Adrenal gland (tissue), 12 donors: Measurements from ENCODE around the gene ATG4D. TPM values are rescaled to one million over a fixed set of nuclear protein-coding genes. Genes with fewer than 3 reads are reported as not detected.
"Not testable (repeated sequence)": the region's sequence is repeated elsewhere in the genome, so short reads cannot be mapped to it uniquely, and the experiment has no call there.

Experiments used
- DNase-seq, 7 donors: peaks; one replicate each; pipeline ENCODE4 v3.0.0-alpha.2; 2019 to 2020
- H3K27ac ChIP-seq, 5 donors: fragments of 200-600 bp; sonication (generic) in 4 of 5; 1 replicate in 3 of 5; 2 replicates in 2 of 5; pipeline versions ENCODE4 v1.5.1 to v1.8.0; 2016 to 2020; ENCODE audit warnings: mild to moderate bottlenecking in 1 of 5
- H3K27me3 ChIP-seq: fragments of 200-600 bp; 2 replicates; pipeline ENCODE4 v1.8.0; 2021
- H3K36me3 ChIP-seq, 2 donors: fragments of 200-600 bp; replicated peaks in 1 of 2; 1 replicate in 1 of 2; 2 replicates in 1 of 2; pipeline versions ENCODE4 v1.5.1 to v1.8.0; 2018 to 2022
- H3K4me1 ChIP-seq, 2 donors: fragments of 200-600 bp; replicated peaks in 1 of 2; 1 replicate in 1 of 2; 2 replicates in 1 of 2; pipeline versions ENCODE4 v1.5.1 to v1.8.0; 2018 to 2021
- H3K4me3 ChIP-seq, 4 donors: fragments of 200-600 bp; sonication (generic) in 3 of 4; one replicate each; pipeline ENCODE4 v1.5.1; 2016 to 2018
- H3K9me3 ChIP-seq, 3 donors: fragments of 200-600 bp; sonication (generic) in 1 of 3; replicated peaks in 1 of 3; 1 replicate in 2 of 3; 2 replicates in 1 of 3; pipeline versions ENCODE4 v1.5.1 to v1.8.0; 2016 to 2021
- POLR2A ChIP-seq, 2 donors: fragments of 450-650 bp; IDR thresholded peaks; one replicate each; pipeline ENCODE4 v1.6.1; 2017; ENCODE audit warnings: antibody characterized with exemption in 2 of 2, mild to moderate bottlenecking in 2 of 2, moderate library complexity in 1 of 2
- WGBS, 4 donors: extraction: QIAGEN DNeasy Blood & Tissue Kit in 2 of 4; methylation state at CpG; one replicate each; pipeline versions ENCODE4 v1.1.5 to v1.1.7; 2013 to 2017; 5-methylcytosine and 5-hydroxymethylcytosine counted together
- intact Hi-C, 2 donors: fragments of 100-400 bp; cut with DNase I; formaldehyde crosslinking; loops; one replicate each; pipeline versions ENCODE4 v1.14.1 to v1.15.0; 2022 to 2023
- polyA plus RNA-seq, 3 donors: library from polyadenylated mRNA; stranded (reverse); fragments of 200-250 nt in 2 of 3; fragments of 350-450 nt in 1 of 3; fragmentation: Illumina TruSeq in 1 of 3; extraction: RNeasy Lipid Tissue Mini Kit (QIAGEN cat#74804) in 1 of 3; gene quantifications; one replicate each; pipeline ENCODE4 v1.2.3, GENCODE V29; 2013 to 2014
- total RNA-seq, 9 donors: library from RNA; depleted of rRNA in 4 of 9; stranded (reverse); fragments of >200 nt in 4 of 9; fragments of 120-200 nt in 1 of 9; fragmentation: NEBNext Ultra II Directional in 1 of 9; extraction: Animal tissue kit (Norgen Biotek cat#: 25700) in 1 of 9; gene quantifications; one replicate each; pipeline versions ENCODE4 v1.1.0 to v1.2.4, GENCODE V29; 2013 to 2023
- TF ChIP-seq, protein P1 (sequence below), 6 experiments: fragments of 450-650 bp in 4 of 6; fragments of 200-600 bp in 2 of 6; sonication (generic) in 1 of 6; IDR thresholded peaks; 1 replicate in 5 of 6; 2 replicates in 1 of 6; pipeline versions ENCODE4 v1.5.1 to v1.8.0; 2016 to 2021; ENCODE audit warnings: antibody characterized with exemption in 6 of 6, mild to moderate bottlenecking in 2 of 6, moderate library complexity in 1 of 6
- donor health status: healthy with polysubstance abuse.
- donor health status: Bipolar disorder and iron deficiency.
- donor health status: DM: yes; HTN: yes; CAD: no.
- donor health status: DM: no; HTN: no; CAD: no.
- donor health status: DM: no; HTN: no; CAD: no.
- donor health status: DM: yes; HTN: yes; CAD: no.

Gene ATG4D
- total and polyA plus RNA-seq, 12 donors: 7.4 to 93.7 (median 38.5) TPM

DNA sequence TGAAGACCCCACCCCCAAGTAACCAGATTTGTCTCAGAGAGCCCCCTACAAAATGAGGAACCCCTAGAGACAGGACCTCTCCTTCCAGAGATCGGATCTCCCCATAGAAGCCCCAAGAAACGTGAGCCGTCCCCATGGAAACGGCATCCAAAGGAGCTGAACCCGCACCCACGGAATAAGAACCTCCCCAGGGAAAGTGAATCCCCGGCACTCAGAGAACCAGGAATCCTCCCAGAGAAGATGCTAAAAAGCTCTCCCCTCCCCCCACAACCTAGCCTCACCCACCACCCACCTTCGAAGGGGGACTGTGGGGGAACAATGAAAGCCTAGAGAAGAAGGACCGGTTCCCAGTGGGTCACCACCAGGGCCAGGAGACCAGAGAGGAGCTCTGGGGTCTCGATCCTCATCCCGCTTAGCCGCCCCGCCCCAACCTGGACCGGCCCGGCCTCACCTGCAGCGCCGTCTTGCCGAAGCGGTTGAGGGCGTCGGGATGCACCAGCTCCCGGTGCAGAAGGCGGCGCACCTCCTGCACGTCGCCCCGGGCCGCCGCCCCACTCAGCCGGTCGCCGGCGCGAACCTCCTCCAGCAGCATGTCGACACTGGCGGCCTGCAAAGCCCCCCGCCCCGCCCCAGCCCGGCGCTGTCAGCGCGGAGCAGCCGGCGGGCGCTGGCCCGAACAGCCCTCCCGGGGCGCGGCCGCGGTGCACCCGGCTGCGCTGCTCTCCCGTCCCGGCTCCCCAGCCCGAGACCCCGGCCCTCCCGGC lies 24.5 kb downstream of the ATG4D start:
- peak in 6 of 7 donors; percentile 38 to 60 (median 48) for DNase-seq
- Histone ChIP-seq H3K36me3 (no peaks in the 10 kb centered on the region), H3K27ac (peak overlapping the region in 3 of 5 donors; percentile 50 to 88 (median 65)), H3K4me1 (peaks cover 14 to 41% of the 10 kb centered on the region in 2 donors), H3K27me3 (no peaks in the 10 kb centered on the region), H3K9me3 (no peaks in the 10 kb centered on the region), H3K4me3 (peak overlapping the region in 3 of 4 donors; percentile 11 to 80 (median 25))
- intact Hi-C loops: loop anchor here in 1 of 2 donors (5.0 kb wide), 1 partner anchor 66 kb away; the partner anchor contains the start of gene KEAP1
- TF ChIP-seq, protein P1, sequence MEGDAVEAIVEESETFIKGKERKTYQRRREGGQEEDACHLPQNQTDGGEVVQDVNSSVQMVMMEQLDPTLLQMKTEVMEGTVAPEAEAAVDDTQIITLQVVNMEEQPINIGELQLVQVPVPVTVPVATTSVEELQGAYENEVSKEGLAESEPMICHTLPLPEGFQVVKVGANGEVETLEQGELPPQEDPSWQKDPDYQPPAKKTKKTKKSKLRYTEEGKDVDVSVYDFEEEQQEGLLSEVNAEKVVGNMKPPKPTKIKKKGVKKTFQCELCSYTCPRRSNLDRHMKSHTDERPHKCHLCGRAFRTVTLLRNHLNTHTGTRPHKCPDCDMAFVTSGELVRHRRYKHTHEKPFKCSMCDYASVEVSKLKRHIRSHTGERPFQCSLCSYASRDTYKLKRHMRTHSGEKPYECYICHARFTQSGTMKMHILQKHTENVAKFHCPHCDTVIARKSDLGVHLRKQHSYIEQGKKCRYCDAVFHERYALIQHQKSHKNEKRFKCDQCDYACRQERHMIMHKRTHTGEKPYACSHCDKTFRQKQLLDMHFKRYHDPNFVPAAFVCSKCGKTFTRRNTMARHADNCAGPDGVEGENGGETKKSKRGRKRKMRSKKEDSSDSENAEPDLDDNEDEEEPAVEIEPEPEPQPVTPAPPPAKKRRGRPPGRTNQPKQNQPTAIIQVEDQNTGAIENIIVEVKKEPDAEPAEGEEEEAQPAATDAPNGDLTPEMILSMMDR (IDR thresholded peaks at IDR 0.05): no peak
- no peak for TF ChIP-seq POLR2A (IDR thresholded peaks at IDR 0.05)
- 3 to 18% (median 10%) methylated on average over 4 to 58 of the region's 58 CpGs for WGBS, 4 donors

DNA sequence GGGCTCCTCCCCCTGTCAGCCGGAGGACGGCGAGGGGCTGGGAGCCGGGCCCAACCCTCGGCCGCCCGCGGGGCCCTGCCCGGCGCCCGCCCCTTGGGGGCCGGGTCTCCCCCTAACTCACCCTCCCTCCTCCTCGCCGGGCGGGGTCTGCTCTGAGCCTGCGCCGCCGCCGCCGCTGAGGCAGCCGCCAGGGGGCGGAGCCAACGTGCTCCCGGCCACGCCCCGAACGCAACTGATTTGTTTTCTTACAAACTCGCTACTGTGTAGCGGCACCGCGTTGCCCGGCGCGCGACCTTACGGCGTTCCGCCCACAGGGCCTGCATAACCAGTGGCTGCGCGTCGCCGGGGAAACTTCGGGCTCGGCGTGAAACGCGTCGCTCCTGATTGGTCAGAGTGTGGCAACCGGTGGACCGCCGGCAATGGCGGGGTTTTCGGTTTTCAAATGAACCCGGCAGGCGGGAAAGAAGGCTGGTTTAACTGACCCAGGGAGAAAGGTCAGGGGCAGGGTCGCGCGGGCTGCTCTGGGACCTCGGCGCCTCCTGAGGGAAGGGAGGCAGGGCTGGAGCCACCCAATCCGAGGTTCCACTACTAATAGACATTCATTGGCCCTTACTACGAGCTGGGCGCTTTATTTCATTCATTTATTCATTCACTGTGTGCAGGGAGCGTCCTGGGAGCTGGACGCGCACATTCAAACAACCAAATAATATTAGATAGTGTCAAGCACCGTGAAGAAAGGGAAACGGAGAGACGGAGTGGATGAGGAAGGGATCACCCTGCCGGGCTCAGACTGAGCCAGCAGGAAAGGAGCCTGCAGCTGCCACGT lies 25.3 kb downstream of the ATG4D start, which contains the start of gene CDKN2D:
TSS of gene CDKN2D (minus strand) at position 154 of the 826 bp plus-strand sequence. CDS start 326 bp downstream, outside the sequence.
- Histone ChIP-seq H3K4me1 (peaks cover 14 to 41% of the 10 kb centered on the region in 2 donors), H3K4me3 (peak within 1 kb of the TSS in 3 of 4 donors; percentile 11 to 80 (median 25)), H3K9me3 (no peaks in the 10 kb centered on the region), H3K36me3 (no peaks in the 10 kb centered on the region), H3K27ac (peak within 1 kb of the TSS in 3 of 5 donors; percentile 50 to 88 (median 65)), H3K27me3 (no peaks in the 10 kb centered on the region)
- intact Hi-C loops: loop anchor here in 1 of 2 donors (5.0 kb wide), 1 partner anchor 67 kb away; the partner anchor contains the start of gene KEAP1
- WGBS, 4 donors: 0 to 2% (median 1%) methylated on average over 11 to 71 of the region's 71 CpGs
- TF ChIP-seq, protein P1 (IDR thresholded peaks at IDR 0.05): peak; percentile 17 to 94 (median 58)
- TF ChIP-seq POLR2A (IDR thresholded peaks at IDR 0.05): peak; percentile 66 to 83
- peak; percentile 99 to 100 (median 100) for DNase-seq

DNA sequence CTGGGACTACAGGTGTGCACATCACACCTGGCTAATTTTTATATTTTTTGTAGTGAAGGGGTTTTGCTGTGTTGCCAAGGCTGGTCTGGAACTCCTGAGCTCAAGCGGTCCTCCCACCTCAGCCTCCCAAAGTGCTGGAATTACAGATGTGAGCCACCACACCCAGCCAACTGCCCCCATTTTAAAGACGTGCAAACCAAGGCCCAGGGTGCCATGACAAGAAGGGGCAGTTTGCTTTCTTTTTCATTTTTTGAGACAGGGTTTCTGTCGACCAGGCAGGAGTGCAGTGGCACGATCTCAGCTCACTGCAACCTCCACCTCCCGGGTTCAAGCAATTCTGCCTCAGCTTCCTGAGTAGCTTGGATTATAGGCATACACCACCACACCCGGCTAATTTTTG lies 30.1 kb downstream of the ATG4D start:
- DNase-seq, H3K27ac ChIP-seq, H3K27me3 ChIP-seq, H3K9me3 ChIP-seq, H3K36me3 ChIP-seq, H3K4me3 ChIP-seq: not testable (repeated sequence)
- 80 to 89% (median 85%) methylated on average over 5 to 6 of the region's 6 CpGs for WGBS, 4 donors
- H3K4me1 ChIP-seq: peaks cover 4 to 11% of the 10 kb centered on the region in 2 donors
- intact Hi-C loops: loop anchor here (10.0 kb wide), 2 partner anchors 69 to 169 kb away; partner anchors contain the start of genes CDC37 (in 1 of the 2) and KEAP1 (in 1 of the 2)

DNA sequence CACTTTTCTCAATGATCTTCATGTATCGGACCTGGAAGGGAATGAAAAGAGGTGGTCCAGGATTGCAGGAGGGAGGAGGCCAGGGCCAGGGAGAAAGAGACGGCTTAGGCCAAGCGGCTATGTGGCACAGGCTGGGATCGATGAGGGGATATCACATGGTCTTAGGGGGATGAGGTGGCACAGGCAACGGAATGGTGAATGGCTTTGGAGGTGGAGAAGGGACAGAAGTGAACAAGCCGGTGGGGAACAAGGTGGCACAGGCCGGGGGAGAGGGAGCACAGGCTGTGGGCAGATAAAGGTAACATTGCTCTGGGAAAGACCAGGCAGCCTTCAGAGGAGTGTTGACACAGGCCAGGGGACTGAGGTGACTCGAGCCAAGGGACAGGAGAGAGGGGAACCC lies 30.8 kb downstream of the ATG4D start:
- DNase-seq: no peak
- no peaks in the 10 kb centered on the region for H3K9me3 ChIP-seq
- no peaks in the 10 kb centered on the region for H3K27me3 ChIP-seq
- H3K4me1 ChIP-seq: peaks cover 4 to 8% of the 10 kb centered on the region in 2 donors
- no peak overlapping the region for H3K4me3 ChIP-seq
- H3K27ac ChIP-seq: no peak overlapping the region
- H3K36me3 ChIP-seq: no peaks in the 10 kb centered on the region
- TF ChIP-seq POLR2A (IDR thresholded peaks at IDR 0.05): no peak
- TF ChIP-seq, protein P1 (IDR thresholded peaks at IDR 0.05): no peak
- intact Hi-C loops: loop anchor here (10.0 kb wide), 2 partner anchors 70 to 170 kb away; partner anchors contain the start of genes CDC37 (in 1 of the 2) and KEAP1 (in 1 of the 2)
- WGBS, 4 donors: 83 to 88% (median 86%) methylated on average over 8 of the region's 8 CpGs
